Activated CD8-positive, alpha-beta memory T cell treated with anti-CD3 and anti-CD28 coated beads, Interleukin-2, amount 50 U/mL, for 4 hours (primary cell): Measurements from ENCODE around the gene LMF1.
"Not testable (repeated sequence)": the region's sequence is repeated elsewhere in the genome, so short reads cannot be mapped to it uniquely, and the experiment has no call there.

Experiments used
- DNase-seq: peaks from one replicate; pipeline ENCODE4 v3.0.0-alpha.2; 2020

The LMF1 gene

DNA sequence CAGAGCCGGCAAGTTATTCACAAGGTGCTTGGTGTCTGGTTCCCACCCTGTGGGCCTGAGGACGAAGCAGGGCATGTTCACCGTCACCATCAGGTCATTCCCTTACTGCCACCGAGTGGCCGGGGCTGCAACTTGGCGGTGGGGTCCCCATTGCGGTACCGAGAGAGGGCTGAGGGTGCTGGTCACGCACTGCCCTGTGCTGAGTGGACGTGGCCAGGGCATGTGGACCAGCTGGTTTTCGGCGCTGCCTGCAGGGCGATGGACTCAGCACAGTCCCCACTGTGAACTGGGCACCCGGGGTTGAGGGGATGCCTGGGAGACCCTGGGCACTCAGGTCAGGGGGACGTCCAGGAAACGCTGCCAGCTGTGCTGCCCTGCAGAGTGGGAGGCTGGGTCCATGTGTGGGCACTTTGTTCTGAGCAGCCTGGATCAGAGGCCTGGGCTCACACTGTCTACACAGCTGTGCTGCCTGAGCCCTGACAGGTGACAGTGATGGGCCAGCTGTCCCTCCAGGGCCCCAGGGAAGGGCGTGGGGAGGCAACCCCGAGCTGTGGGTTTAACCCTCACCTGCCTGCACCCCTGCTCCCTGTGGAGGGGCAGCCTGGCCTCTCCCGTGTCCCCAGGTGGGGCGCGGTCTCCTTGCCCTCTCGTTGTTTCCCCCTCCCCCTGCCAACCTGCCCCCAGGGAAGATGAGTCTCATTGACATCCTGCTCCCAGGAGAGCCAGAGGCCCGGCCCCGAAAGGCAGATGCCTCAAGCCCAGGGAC is 131.0 kb downstream of the LMF1 start:
- DNase-seq: no peak

DNA sequence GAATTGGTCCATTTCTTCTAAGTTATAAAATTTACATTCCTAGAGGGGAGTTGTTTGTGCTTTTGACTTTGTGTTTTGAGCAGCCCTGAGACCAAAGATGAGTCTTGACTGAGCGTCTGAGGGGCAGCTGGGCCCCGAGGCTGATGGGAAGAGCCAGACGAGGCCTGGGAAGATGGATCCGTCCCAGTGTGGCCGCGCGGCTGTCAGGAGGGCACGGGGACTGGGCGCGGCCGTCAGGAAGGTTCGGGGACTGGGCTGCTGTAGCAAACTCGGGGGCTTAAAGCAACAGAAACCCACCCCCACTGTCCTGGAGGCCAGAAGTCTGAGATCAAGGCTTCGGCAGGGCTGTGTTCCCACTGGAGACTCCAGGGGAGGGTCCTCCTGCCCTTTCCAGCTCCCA is 132.0 kb downstream of the LMF1 start:
- DNase-seq: no peak

DNA sequence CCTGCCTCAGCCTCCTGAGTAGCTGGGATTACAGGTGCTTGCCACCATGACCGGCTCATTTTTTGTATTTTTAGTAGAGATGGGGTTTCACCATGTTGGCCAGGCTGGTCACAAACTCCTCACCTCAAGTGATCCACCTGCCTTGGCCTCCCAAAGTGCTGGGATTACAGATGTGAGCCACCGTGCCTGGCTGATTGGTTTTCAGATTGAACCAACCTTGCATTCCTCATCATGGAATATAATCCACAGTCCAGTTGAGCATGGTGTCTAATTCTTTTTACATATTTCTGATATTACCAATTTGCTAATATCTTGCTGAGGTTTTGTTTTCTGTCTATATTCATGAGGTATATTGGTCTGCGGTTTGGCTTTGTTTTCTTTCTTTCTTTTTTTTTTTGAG is 134.0 kb downstream of the LMF1 start:
- not testable (repeated sequence) for DNase-seq

DNA sequence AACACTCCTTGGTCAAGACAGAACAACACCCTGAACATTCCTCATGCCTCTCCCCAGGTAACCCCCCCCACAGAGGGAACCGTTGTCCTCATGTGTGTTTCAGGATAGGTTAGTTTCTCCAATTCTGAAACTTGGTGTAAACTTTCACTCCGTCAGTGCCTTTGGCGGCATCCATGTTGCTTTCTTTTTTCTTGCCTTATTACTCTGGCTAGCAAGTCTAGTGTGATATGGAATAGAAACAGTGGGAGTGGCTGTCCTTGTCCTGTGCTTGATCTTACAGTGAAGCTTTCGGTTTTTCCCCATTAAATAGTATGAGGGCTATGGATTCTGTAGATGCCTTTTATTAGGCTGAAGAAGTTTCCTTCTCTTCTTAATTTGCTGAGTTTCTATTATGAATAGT is 134.6 kb downstream of the LMF1 start:
- no peak for DNase-seq

DNA sequence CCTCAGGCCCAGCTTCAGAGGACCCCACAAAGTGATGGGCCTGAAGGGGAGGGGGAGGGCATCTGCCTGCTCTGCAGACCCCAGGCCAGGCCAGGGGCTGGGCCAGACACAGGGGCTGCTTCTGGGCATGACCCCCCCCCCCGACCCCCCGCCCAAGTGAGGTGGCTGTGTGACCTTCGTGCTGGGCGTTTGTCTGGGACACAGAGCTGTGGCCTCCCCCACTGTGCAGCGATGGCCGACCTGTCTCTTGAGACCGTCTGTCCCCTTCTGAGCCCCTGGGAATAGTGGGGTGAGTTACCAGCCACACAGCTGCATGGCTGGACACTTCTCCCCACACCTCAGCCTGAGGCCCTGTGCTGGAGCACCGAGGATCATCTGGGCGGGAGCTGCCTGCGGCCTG is 135.4 kb downstream of the LMF1 start:
- no peak for DNase-seq

DNA sequence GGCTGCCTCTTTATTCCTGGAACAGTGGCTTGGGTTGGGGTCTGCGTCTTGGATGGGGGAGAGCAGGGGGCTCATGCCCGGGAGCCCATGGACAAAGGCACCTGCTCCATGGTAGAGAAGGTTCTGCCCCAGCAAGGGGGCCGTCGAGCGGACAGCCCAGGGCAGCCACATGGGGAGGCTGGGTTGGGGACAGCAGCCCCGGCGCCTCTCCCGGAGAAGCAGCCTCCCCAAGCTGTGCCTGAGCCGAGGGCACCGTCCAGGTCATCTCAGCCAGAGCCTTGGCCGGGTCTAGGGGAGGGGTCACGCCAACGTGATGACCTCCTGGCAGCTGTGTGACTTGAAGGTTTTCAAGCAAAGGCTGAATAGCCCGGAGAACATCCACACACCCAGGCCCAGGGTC is 137.4 kb downstream of the LMF1 start:
- no peak for DNase-seq

DNA sequence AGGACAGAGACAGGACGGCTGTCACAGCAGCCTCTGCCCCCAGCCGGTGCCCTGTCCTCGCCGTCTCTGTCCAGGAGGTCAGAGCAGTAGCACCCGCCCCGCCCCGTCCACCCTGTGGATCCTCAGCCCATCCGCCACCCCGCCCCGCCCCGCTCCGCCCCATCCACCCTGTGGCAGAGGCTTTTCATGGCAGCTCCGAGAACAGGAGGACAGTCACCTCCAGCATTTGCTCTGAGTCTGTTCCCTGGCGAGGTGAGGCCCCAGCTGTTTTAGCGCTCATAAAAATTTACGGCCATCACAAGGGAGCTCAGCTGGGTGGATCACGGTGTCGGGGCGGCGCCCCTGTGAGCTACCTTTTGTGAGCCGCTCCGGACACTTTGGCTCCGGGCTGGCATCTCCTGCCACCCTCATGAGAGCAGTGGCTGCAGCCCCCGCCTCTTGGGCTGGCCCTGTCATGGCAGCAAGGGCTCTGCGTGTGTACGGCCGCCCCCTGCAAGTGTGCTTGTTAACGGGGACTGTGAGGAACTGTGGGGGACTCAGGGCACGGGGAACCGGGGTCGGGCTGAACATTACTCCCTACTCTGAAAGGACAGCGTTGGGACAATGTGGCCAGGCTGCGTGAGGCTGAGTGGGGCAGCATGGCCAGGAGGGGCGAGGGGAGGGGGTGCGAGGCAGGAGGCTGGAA is 138.0 kb downstream of the LMF1 start:
- no peak for DNase-seq

DNA sequence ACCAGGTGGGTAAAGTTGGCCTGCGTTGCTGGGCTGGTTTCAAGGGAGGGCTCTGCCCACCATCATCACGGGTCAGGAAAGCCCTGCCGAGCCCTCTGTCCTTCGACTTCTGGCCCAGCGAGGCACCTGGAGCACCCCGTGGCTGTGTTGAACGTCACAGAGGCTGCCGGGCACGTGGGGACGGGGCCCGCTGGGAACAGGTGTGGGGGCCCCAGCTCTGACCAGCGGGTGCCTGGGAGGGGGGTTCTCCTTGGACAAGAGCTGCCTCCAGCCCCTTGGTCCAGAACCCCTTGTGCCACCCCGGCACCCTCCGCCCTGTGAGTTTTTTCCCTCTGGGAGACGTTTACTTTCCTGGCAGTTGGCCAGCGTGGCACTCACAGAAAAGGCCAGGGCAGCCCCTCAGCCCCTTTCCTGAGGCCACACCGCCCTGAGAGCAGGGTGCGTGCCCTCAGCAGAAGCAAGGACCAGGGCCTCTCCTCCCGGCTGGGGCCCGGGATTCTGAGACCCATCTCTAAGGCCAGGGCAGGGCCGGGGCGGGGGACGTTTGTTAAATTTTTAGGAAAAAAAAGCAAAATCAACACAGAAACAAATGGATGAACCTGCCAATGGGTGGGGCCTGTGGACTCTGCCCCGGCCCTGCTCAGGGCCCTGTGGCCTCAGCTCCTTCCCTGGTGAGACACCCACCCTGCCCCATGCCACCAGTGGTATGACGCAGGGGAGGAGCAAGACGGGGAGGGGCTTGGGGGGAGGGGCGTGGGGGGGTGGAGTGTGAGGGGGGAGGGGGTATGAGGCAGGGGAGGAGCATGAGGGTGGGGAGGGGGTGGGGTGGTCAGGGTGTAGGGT is 139.0 kb downstream of the LMF1 start:
- no peak for DNase-seq

DNA sequence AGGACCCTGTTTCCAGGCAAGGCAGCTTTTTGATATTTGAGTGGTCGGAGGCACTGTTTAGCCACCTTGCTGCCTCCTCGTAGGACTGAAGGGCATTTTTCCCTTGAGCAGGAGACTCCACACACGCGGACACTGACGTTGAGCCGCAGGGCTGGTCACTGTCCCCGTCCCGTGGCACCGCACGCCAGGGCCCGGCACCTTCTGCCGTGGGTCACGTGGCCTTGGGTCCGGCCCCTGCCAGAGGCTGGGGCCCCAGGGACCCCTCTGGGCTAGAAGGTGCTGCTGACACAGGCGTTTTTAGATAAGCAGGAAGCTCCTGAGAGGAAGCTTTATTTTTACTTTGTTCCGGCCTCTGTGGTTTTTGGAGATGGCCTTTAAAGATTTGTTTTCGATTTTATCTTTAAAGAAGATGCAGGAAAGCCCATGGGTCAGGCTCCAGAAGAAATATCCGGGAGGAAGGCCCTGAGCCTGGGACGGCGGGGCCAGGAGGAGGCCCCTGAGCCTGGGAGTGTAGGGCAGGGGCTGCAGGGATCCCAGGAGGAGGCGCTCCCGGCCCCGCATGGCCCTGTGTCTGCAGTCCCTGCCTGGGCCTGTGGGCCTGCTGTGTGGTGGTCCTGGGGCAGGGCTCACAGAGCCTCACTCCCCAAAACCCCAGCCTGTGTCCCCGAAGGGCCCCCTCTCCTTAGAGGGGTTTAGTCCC is 139.8 kb downstream of the LMF1 start:
- DNase-seq: no peak

DNA sequence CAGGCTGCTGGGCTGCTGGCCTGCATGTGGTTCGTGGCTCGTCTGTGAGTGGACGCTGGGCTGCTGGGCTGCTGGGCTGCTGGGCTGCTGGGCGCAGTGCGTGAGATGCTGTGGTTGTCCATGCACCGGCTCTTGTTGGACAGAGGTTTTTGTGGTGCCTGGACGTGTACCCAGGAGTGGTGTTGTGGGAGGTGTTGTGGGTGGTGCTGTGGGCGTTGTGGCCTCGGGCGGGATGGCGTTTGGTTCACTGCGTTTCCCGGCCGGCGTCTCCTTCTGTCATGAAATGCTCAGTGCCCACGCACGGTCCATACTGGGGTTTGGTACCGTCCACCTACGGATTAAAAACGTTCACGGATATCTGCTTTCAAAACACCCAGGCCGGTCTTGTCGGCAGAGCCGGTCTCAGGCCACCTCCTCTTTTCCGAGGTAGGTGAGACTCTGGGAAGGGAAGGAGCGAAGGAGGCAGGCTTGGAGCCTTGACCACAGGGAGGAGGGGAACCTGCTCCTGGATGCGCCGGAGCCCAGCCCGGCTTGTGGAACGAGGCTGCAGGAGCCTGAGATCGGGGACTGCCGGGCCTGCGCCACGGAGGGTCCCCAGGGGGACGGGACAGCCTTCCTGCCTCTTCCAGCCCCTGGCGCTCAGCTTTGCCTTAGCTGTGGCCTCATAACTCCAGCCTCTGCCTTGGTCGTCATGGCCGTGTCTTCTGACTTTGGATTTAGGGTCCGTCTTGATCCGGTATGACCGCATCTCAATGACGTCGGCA is 140.5 kb downstream of the LMF1 start:
- DNase-seq: no peak

DNA sequence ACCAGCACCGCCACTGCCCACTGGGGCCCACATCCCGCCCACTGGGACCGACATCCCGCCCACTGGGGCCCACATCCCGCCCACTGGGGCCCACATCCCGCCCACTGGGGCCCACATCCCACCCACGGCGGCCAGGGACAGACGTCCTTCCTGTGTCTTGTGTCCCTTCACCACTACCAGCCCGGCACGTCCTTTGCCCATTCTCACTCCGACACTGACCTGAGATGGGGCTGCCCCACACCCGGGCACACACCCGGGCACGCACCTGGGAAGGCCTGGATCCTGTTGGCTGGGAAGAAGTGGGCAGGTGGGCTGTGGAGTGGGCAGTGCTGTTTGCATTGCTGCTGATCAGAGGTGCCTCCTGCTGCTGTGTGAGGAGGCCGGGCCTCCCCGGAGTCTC is 141.9 kb downstream of the LMF1 start:
- no peak for DNase-seq

DNA sequence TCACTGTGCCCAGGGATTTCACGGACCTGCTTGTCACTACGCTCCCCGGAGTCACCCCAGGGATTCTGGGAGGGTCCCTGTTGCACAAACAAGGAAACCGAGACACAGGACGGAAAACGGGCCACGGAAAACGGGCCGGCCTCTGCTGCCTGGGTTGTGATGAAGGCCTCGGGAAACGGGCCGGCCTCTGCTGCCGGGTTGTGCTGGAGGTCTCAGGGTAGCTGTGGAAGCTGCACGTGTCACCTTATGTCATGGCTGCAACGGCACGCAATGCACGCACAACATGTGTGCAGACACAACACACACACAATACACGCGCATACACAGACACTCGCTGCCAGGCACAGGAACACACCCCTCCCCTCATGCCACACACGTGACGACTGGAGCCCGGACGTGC is 143.3 kb downstream of the LMF1 start:
- DNase-seq: no peak

DNA sequence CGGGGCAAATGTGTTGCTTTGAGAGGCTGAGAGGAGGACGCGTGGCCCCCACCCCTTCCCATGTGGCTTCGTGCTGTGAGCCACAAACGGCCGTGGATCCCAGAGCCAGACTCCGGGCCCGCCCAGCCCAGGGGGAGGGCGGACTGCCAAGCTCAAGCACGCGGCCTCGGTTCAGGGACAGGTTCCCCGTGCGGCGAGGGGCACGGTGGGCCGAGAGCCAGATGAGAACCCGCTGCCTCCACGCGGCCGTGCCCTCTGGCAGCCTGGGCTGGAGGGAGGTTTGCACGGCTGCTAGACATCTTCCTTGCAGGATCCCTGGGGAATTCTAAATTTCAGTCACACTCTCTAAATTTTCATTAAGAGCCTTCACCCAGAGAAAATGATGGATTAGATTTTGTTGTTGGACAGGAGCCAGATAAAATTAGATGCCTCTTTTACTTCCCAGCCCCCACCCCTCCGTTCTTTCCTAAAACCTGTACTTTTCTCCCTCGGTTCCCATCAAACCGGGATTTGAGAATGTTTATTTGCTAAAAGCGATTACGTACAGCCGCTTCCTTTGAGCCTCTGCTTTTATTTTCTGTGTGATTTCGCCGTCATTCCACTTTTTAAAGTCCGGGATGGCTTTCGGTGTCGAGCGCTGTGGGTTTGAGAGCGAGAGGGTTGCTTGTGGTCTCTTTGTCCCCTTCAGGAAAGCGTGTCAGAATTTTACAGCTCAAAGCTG is 145.3 kb downstream of the LMF1 start:
- no peak for DNase-seq

DNA sequence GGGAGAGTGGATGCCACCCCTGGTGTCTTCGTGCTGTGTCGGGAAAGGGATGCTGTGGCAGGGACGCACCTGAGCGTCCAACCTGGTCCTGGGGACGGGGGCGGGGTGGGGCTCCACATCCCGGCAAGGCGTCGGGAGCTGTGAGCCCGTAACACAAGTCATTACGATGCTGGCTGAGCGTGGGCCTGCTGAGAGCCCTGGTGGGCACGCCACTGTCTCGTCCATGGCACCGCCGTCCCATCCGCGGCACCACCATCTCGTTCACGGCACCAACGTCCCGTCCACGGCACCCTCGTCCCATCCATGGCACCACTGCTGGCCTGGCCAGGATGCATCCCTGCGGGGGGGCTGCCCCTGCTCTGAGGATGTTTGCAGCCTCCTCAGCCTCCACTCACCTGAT is 146.2 kb downstream of the LMF1 start:
- DNase-seq: no peak

DNA sequence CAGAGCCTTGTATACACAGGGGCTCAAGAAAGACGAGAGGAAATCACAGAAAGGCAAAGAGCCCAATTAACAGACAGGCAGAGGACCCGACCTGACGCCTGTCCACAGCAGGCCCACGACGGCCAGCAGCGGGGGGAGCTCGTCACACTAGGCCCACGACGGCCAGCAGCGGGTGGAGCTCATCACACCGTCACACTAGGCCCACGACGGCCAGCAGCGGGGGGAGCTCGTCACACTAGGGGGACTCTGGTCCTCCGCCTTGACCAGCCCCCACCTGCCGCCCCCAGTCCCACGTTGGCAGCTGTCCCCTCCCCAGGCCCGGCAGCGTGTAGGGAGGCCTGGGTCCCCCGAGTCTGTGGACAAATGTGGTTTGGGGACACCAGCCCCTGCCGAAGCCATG is 146.6 kb downstream of the LMF1 start:
- no peak for DNase-seq

DNA sequence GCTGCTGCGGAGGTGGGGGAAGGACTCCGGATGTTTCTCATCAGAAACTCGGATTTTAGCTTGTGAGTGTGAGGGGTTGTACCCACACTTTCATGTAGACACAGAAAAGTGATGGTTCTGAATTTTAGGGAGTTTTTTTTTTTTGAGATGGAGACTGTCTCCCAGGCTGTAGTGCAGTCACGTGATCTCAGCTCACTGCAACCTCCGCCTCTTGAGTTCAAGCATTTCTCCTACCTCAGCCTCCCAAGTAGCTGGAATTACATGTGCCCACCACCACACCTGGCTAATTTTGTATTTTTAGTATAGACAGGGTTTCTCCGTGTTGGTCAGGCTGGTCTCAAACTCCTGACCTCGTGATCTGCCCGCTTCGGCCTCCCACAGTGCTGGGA is 147.9 kb downstream of the LMF1 start:
- no peak for DNase-seq

DNA sequence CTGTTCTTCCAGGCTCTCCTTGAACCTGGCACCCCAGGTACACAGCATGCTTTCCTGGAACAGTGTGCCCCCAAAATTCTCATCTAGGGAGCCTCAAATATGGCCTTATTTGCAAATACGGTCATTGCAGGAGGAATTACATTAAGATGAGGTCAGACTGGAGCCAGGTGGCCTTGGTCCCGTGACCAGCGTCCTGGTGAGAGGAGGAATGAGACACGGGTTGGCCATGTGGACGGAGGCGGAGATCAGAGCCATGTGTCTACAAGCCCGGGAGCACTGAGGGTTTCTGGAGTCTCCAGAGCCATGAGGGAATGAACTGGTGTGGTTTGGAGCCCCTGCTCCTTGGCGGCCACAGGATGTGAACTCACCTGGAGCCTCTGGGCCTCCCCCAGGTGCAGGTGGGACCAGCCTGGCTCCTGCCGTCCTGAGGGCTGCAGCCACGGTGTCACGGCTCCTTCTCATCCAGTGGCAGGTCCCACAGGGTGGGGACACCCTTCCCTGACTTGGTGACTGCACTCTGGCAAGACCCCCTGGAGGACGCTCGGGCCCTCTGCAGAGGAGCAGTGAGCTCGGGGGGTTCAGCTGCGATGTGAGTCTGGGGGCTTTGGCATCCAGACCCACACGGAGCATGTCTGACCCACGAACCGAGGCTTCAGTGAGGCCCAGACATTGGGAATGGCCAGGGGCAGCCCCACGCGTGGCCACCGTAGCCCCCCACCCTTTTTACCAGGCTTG is 148.4 kb downstream of the LMF1 start:
- DNase-seq: no peak

DNA sequence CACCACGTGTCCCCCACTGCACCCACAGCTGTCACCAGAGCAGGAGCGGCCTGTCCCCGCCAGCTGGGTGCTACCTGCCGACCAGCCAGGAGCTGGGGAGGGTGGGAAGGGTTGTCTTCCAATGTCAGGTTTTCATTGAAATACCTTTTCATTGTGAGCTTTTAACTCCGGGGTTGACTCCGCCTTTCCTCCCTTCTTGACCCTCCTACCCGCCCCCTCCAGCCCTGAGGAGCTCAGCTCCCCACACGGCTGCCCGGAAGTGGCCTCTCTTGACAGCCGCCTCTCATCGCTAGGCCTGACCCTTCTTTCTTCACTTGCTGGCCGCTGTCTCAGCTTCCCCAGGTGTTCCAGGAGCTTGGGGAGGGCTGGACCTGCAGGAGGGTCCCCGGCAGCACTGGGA is 149.0 kb downstream of the LMF1 start:
- no peak for DNase-seq

DNA sequence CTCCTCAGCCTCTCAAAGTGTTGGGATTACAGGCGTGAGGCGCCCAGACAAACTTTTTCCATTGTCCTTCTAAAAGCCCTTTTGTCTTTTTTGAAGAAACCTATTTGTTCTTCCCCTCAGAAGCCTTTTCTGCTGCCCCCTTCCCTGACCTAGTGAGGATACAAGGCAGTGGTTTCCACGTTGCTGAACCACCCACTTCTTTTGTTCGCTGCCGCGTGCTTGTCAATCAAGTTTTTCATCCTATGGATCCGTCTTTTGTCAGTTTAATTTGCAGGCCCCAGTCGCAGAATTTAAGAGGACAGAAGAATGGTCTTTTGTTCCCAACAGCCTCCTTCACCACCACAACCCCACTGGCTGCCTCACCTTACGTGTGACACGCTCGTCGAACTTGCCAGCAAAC is 150.0 kb downstream of the LMF1 start:
- DNase-seq: no peak

DNA sequence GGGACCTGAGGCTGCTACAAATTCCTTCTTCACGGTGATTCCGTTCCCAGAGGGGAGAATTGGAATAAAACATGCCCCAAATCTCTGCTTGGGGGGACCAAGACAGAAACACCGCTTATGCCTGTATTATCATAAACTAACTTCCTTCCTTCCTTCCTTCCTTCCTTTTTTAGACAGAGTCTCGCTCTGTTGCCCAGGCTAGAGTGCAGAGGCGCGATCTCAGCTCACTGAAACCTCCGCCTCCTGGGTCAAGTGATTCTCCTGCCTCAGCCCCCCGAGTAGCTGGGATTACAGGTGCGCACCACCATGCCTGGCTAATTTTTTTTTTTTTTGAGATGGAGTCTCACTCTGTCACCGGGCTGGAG is 150.8 kb downstream of the LMF1 start:
- DNase-seq: not testable (repeated sequence)
